GM12891 (cell line): ENCODE results near the gene TMEM242.

Experiments
- POLR2A ChIP-seq: IDR thresholded peaks from 2 replicates; pipeline ENCODE4 v1.6.1; 2011; ENCODE audit warnings: low read depth, low read length, control low read depth
- POLR2AphosphoS5 ChIP-seq: IDR thresholded peaks from 2 replicates; pipeline ENCODE4 v1.6.1; 2011; ENCODE audit warnings: low read depth, low read length, control low read depth

DNA sequence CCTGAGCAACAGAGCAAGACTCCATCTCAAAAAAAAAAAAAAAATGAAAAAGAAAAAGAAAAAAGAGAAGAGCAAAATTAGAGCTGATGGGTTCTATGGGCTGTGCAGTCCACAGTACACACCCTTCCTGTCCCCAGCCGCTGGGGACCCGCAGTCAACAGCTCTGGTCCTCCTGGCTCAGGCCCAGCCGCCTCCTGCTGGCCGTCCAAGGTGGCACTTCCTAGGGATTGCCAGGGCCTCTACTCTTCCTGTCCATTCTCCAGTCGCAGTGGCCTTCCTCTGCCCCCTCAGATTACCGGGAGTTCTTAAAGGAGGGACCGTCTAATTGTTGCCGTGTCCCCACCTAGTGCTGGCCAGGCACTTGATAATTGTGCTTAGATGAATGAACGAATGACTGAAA lies 41.7 kb downstream of the TMEM242 start:
- TF ChIP-seq POLR2AphosphoS5 (no peak), POLR2A (no peak)
